Measurements from ENCODE around the gene C20orf144. TPM values are rescaled to one million over a fixed set of nuclear protein-coding genes. Genes with fewer than 3 reads are reported as not detected.

C20orf144 gene
- total and polyA plus RNA-seq, 4 donors = not detected

DNA sequence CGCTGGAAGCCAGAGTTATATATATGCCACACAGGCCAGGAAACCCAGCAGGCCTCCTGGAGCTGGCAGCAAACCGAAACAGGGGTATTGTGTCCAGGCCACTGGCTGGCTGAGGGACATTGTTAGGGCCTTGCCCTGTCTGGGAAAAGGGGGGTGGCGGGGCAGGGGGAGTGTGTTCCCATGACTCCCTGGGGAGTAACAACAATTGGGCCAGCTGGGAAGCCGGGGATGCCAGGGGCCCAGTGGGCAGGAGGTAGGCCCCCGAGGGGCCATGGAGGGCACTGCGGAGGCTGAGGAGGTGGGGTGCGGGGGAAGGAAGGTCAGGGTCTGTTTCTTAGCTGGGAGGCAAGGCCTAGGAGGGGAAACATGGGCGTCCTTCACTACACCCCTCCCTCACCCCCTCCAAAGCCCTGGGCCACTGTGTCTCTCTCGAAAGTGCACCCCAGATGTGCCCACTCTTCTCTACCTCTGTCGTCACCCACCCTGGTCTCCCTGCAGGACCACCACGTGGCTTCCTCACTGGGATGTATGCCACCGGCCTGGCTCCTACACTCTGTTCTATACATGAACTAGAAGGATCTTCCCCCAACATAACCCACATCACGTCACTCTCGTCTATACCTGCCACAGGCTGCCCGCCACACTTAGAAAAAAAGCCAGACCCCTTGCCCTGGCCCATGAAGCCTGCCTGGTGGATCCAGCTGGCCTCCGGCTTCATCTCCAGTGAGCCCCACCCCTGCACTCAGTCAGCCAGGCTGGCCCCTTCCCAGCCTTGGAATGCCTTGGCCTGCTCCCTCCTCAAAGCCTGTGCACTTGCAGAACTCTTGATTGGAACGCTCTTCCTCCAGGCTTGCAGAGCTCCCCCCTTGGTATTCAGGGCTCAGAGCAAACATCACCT lies 31.9 kb downstream of the C20orf144 start:
- Histone ChIP-seq H3K27ac (ENCODE audit: low read depth in 1 of 2, low read length in 2 of 2) (no peak overlapping the region), H3K9ac (ENCODE audit: low read depth in 1 of 2, low read length in 2 of 2) (no peak overlapping the region), H3K27me3 (ENCODE audit: control insufficient read depth in 4 of 4, insufficient read depth in 4 of 4, low read length in 3 of 4) (no peaks in the 10 kb centered on the region), H3K9me3 (ENCODE audit: control insufficient read depth in 4 of 4, low read length in 3 of 4) (no peaks in the 10 kb centered on the region), H3K4me1 (ENCODE audit: control insufficient read depth in 4 of 4, insufficient read depth in 4 of 4, low read length in 3 of 4) (no peaks in the 10 kb centered on the region), H3K36me3 (ENCODE audit: control insufficient read depth in 4 of 4, insufficient read depth in 3 of 4, low read depth in 1 of 4, low read length in 3 of 4) (no peaks in the 10 kb centered on the region), H3K4me3 (ENCODE audit: low read depth in 1 of 3, low read length in 3 of 3) (no peak overlapping the region)
- WGBS = 90% methylated on average over 17 of the region's 17 CpGs
- TF ChIP-seq EGR1 (IDR thresholded peaks at IDR 0.05; ENCODE audit: low read depth in 2 of 2) = no peak
- no peak for TF ChIP-seq HNF4A (conservative IDR thresholded peaks at IDR 0.05)
- no peak for TF ChIP-seq JUND (IDR thresholded peaks at IDR 0.05)
- no peak for TF ChIP-seq YY1 (IDR thresholded peaks at IDR 0.05)
- no peak for TF ChIP-seq FOXA2 (IDR thresholded peaks at IDR 0.05)
- no peak for TF ChIP-seq TAF1 (conservative IDR thresholded peaks at IDR 0.05)
- no peak for TF ChIP-seq GABPA (IDR thresholded peaks at IDR 0.05 in 1 of 2, conservative IDR thresholded peaks at IDR 0.05 in 1 of 2)
- TF ChIP-seq, protein P1, sequence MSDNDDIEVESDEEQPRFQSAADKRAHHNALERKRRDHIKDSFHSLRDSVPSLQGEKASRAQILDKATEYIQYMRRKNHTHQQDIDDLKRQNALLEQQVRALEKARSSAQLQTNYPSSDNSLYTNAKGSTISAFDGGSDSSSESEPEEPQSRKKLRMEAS (IDR thresholded peaks at IDR 0.05) = no peak
- no peak for TF ChIP-seq RAD21 (IDR thresholded peaks at IDR 0.05)
- TF ChIP-seq FOXA1 (IDR thresholded peaks at IDR 0.05) = no peak
- no peak for TF ChIP-seq SP1 (IDR thresholded peaks at IDR 0.05)
- no peak for DNase-seq (ENCODE audit: low spot score)

DNA sequence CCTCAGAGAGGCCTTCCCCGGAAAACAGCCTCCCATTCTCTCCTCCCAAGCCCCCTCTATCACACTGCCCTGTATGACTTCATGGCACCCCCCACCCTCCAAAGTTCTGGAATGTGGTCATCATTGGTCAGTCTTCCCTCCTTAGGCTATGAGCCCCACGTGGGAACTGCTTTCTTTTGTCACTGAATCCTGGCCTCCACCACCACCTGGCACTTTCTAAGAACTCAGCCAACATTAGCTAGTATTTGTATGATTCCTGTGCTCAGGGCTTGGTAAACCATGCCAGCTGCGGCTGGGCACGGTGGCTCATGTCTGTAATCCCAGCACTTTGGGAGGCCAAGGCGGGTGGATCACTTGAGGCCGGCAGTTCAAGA lies 32.5 kb downstream of the C20orf144 start:
- no peak for DNase-seq (ENCODE audit: low spot score)
- Histone ChIP-seq H3K4me3 (ENCODE audit: low read depth in 1 of 3, low read length in 3 of 3) (no peak overlapping the region), H3K9ac (ENCODE audit: low read depth in 1 of 2, low read length in 2 of 2) (no peak overlapping the region), H3K4me1 (ENCODE audit: control insufficient read depth in 4 of 4, insufficient read depth in 4 of 4, low read length in 3 of 4) (no peaks in the 10 kb centered on the region), H3K27me3 (ENCODE audit: control insufficient read depth in 4 of 4, insufficient read depth in 4 of 4, low read length in 3 of 4) (no peaks in the 10 kb centered on the region), H3K27ac (ENCODE audit: low read depth in 1 of 2, low read length in 2 of 2) (no peak overlapping the region), H3K9me3 (ENCODE audit: control insufficient read depth in 4 of 4, low read length in 3 of 4) (no peaks in the 10 kb centered on the region), H3K36me3 (ENCODE audit: control insufficient read depth in 4 of 4, insufficient read depth in 3 of 4, low read depth in 1 of 4, low read length in 3 of 4) (no peaks in the 10 kb centered on the region)
- WGBS = 90% methylated on average over 6 of the region's 6 CpGs
- TF ChIP-seq YY1 (IDR thresholded peaks at IDR 0.05) = no peak
- TF ChIP-seq RAD21 (IDR thresholded peaks at IDR 0.05) = no peak
- TF ChIP-seq JUND (IDR thresholded peaks at IDR 0.05) = no peak
- TF ChIP-seq TAF1 (conservative IDR thresholded peaks at IDR 0.05) = no peak

DNA sequence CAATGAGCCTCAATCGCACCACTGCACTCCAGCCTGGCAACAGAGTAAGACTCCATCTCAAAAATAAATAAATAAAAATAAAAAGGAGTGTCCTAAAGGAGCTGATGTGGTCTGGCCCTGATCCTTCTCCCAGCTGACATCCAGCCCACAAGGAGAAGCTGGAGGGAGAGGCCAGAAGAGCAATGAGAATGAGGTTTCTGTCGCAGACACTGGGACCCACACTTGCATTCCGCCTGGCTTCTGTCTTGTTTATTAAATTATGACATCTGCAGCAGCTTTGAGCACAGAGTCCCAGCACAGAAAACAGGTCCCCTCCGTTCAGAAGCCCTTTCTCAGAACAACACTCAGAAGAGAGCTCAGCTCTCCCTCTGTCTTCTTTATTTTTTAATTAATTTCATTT lies 34.3 kb downstream of the C20orf144 start:
- no peaks in the 10 kb centered on the region for H3K9me3 ChIP-seq (ENCODE audit: control insufficient read depth in 4 of 4, low read length in 3 of 4)
- no peak for TF ChIP-seq FOXA2 (IDR thresholded peaks at IDR 0.05)
- no peak for TF ChIP-seq TAF1 (conservative IDR thresholded peaks at IDR 0.05)
- TF ChIP-seq HNF4A (conservative IDR thresholded peaks at IDR 0.05) = no peak
- TF ChIP-seq, protein P2, sequence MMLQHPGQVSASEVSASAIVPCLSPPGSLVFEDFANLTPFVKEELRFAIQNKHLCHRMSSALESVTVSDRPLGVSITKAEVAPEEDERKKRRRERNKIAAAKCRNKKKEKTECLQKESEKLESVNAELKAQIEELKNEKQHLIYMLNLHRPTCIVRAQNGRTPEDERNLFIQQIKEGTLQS (IDR thresholded peaks at IDR 0.05) = no peak
- no peak for TF ChIP-seq RAD21 (IDR thresholded peaks at IDR 0.05)
- no peak for TF ChIP-seq SP1 (IDR thresholded peaks at IDR 0.05)
- TF ChIP-seq, protein P3, sequence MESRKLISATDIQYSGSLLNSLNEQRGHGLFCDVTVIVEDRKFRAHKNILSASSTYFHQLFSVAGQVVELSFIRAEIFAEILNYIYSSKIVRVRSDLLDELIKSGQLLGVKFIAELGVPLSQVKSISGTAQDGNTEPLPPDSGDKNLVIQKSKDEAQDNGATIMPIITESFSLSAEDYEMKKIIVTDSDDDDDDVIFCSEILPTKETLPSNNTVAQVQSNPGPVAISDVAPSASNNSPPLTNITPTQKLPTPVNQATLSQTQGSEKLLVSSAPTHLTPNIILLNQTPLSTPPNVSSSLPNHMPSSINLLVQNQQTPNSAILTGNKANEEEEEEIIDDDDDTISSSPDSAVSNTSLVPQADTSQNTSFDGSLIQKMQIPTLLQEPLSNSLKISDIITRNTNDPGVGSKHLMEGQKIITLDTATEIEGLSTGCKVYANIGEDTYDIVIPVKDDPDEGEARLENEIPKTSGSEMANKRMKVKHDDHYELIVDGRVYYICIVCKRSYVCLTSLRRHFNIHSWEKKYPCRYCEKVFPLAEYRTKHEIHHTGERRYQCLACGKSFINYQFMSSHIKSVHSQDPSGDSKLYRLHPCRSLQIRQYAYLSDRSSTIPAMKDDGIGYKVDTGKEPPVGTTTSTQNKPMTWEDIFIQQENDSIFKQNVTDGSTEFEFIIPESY (IDR thresholded peaks at IDR 0.05) = no peak
- no peak for TF ChIP-seq NR2F2 (IDR thresholded peaks at IDR 0.05)
- no peak for TF ChIP-seq YY1 (IDR thresholded peaks at IDR 0.05)
- TF ChIP-seq, protein P4, sequence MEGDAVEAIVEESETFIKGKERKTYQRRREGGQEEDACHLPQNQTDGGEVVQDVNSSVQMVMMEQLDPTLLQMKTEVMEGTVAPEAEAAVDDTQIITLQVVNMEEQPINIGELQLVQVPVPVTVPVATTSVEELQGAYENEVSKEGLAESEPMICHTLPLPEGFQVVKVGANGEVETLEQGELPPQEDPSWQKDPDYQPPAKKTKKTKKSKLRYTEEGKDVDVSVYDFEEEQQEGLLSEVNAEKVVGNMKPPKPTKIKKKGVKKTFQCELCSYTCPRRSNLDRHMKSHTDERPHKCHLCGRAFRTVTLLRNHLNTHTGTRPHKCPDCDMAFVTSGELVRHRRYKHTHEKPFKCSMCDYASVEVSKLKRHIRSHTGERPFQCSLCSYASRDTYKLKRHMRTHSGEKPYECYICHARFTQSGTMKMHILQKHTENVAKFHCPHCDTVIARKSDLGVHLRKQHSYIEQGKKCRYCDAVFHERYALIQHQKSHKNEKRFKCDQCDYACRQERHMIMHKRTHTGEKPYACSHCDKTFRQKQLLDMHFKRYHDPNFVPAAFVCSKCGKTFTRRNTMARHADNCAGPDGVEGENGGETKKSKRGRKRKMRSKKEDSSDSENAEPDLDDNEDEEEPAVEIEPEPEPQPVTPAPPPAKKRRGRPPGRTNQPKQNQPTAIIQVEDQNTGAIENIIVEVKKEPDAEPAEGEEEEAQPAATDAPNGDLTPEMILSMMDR (IDR thresholded peaks at IDR 0.05; ENCODE audit: low read depth, low read length, missing input control) = no peak
- TF ChIP-seq, protein P5, sequence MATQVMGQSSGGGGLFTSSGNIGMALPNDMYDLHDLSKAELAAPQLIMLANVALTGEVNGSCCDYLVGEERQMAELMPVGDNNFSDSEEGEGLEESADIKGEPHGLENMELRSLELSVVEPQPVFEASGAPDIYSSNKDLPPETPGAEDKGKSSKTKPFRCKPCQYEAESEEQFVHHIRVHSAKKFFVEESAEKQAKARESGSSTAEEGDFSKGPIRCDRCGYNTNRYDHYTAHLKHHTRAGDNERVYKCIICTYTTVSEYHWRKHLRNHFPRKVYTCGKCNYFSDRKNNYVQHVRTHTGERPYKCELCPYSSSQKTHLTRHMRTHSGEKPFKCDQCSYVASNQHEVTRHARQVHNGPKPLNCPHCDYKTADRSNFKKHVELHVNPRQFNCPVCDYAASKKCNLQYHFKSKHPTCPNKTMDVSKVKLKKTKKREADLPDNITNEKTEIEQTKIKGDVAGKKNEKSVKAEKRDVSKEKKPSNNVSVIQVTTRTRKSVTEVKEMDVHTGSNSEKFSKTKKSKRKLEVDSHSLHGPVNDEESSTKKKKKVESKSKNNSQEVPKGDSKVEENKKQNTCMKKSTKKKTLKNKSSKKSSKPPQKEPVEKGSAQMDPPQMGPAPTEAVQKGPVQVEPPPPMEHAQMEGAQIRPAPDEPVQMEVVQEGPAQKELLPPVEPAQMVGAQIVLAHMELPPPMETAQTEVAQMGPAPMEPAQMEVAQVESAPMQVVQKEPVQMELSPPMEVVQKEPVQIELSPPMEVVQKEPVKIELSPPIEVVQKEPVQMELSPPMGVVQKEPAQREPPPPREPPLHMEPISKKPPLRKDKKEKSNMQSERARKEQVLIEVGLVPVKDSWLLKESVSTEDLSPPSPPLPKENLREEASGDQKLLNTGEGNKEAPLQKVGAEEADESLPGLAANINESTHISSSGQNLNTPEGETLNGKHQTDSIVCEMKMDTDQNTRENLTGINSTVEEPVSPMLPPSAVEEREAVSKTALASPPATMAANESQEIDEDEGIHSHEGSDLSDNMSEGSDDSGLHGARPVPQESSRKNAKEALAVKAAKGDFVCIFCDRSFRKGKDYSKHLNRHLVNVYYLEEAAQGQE (IDR thresholded peaks at IDR 0.05) = no peak
- no peak for TF ChIP-seq HNF4G (IDR thresholded peaks at IDR 0.05)
- TF ChIP-seq RXRA (IDR thresholded peaks at IDR 0.05) = no peak
- H3K36me3 ChIP-seq (ENCODE audit: control insufficient read depth in 4 of 4, insufficient read depth in 3 of 4, low read depth in 1 of 4, low read length in 3 of 4) = no peaks in the 10 kb centered on the region
- no peak overlapping the region for H3K9ac ChIP-seq (ENCODE audit: low read depth in 1 of 2, low read length in 2 of 2)
- WGBS = 95% methylated on average over 4 of the region's 4 CpGs
- no peaks in the 10 kb centered on the region for H3K4me1 ChIP-seq (ENCODE audit: control insufficient read depth in 4 of 4, insufficient read depth in 4 of 4, low read length in 3 of 4)
- no peak overlapping the region for H3K4me3 ChIP-seq (ENCODE audit: low read depth in 1 of 3, low read length in 3 of 3)
- H3K27ac ChIP-seq (ENCODE audit: low read depth in 1 of 2, low read length in 2 of 2) = no peak overlapping the region
- no peaks in the 10 kb centered on the region for H3K27me3 ChIP-seq (ENCODE audit: control insufficient read depth in 4 of 4, insufficient read depth in 4 of 4, low read length in 3 of 4)
- DNase-seq (ENCODE audit: low spot score) = no peak
